HepG2 (cell line): ENCODE results near the gene CPAMD8. TPM values are rescaled to one million over a fixed set of nuclear protein-coding genes. Genes with fewer than 3 reads are reported as not detected.

Experiments
- ATAC-seq: fragments of 200-7000 bp; cut with Tn5 transposase; 3 replicates; pipeline ENCODE4 v1.9.1; 2020; ENCODE audit warnings: mild to moderate bottlenecking, moderate library complexity
- BruUV-seq: library from RNA; stranded (reverse); fragments of 400-500 nt; replicated peaks from 2 replicates; lab custom pipeline; 2021; lab: Mats Ljungman, UMichigan
- CTCF ChIA-PET: fragments of 300-600 bp; formaldehyde crosslinking; extraction: SDS; loops from one replicate; lab custom pipeline; 2021; ENCODE audit warnings: low total read pairs, inconsistent platforms, low intra/inter-chr PET ratio; lab: Yijun Ruan, JAX
- POLR2A ChIA-PET: fragments of 350-600 bp; sonication (Branson Sonifier 250); formaldehyde crosslinking; loops from one replicate; lab custom pipeline; 2020; ENCODE audit warnings: antibody characterized with exemption, inconsistent platforms; lab: Yijun Ruan, JAX
- DNase-seq: peaks from one replicate; pipeline ENCODE4 v3.0.0-alpha.2; 2015; ENCODE audit warnings: low spot score
- FAIRE-seq: peaks from 3 replicates; lab custom pipeline; 2011; peaks lifted over from hg19 to GRCh38; lab: Jason Lieb, UNC
- H2AFZ ChIP-seq: one replicate; pipeline ENCODE4 v1.6.1; 2011; ENCODE audit warnings: low read length, inconsistent platforms
- H3K27ac ChIP-seq: fragments of 300-600 bp; 3 replicates; pipeline ENCODE4 v1.8.0; 2011; ENCODE audit warnings: mixed run types, mild to moderate bottlenecking, mixed read lengths, low read length, inconsistent platforms; ENCODE audit not compliant: insufficient read depth; ENCODE audit errors: extremely low read length
- H3K27me3 ChIP-seq, 2 experiments: fragments of 200-600 bp in 1 of 2; 2 replicates in 1 of 2; 3 replicates in 1 of 2; pipeline versions ENCODE4 v1.6.0 to v1.8.0; 2011; ENCODE audit warnings: low read length in 2 of 2, mild to moderate bottlenecking in 2 of 2, moderate library complexity in 2 of 2, inconsistent platforms in 1 of 2; ENCODE audit not compliant: insufficient read depth in 2 of 2, control insufficient read depth in 1 of 2
- H3K36me3 ChIP-seq, 2 experiments: fragments of 200-600 bp in 1 of 2; replicated peaks in 1 of 2; 2 replicates in 1 of 2; 3 replicates in 1 of 2; pipeline versions ENCODE4 v1.5.1 to v1.8.0; 2011; ENCODE audit warnings: low read length in 2 of 2, inconsistent platforms in 1 of 2; ENCODE audit not compliant: insufficient read depth in 2 of 2, control insufficient read depth in 1 of 2
- H3K4me1 ChIP-seq: 2 replicates; pipeline ENCODE4 v1.5.1; 2012; ENCODE audit warnings: low read length, inconsistent platforms; ENCODE audit not compliant: insufficient read depth
- H3K4me2 ChIP-seq: 2 replicates; pipeline ENCODE4 v1.6.0; 2011; ENCODE audit warnings: low read depth, low read length, inconsistent platforms
- H3K4me3 ChIP-seq, 3 experiments: fragments of 200-600 bp in 1 of 3; sonication (generic), shearing (Covaris generic) in 1 of 3; replicated peaks in 1 of 3; 2 replicates each; pipeline ENCODE4 v1.5.1; 2011 to 2016; ENCODE audit warnings: low read length in 3 of 3, inconsistent platforms in 2 of 3, low read depth in 2 of 3, mild to moderate bottlenecking in 2 of 3, control low read depth in 1 of 3, mixed read lengths in 1 of 3; ENCODE audit not compliant: insufficient read depth in 1 of 3
- H3K79me2 ChIP-seq: one replicate; pipeline ENCODE4 v1.6.1; 2011; ENCODE audit warnings: low read length, inconsistent platforms; ENCODE audit not compliant: insufficient read depth
- H3K9ac ChIP-seq: 2 replicates; pipeline ENCODE4 v1.6.0; 2011; ENCODE audit warnings: mild to moderate bottlenecking, low read depth, low read length, inconsistent platforms; ENCODE audit not compliant: insufficient read depth
- H3K9me3 ChIP-seq: 2 replicates; pipeline ENCODE4 v1.5.1; 2012; ENCODE audit warnings: mild to moderate bottlenecking, low read length
- H4K20me1 ChIP-seq: 2 replicates; pipeline ENCODE4 v1.6.0; 2011; ENCODE audit warnings: inconsistent platforms, mild to moderate bottlenecking, low read length, moderate library complexity; ENCODE audit not compliant: insufficient read depth
- EP300 ChIP-seq, 3 experiments: sonication (generic) in 1 of 3; formaldehyde crosslinking in 1 of 3; IDR thresholded peaks; 2 replicates each; pipeline versions ENCODE4 v1.5.1 to v1.6.1; 2011 to 2020; ENCODE audit warnings: low read depth in 2 of 3, low read length in 2 of 3, borderline replicate concordance in 1 of 3, improper control_type of control experiment in 1 of 3, mild to moderate bottlenecking in 1 of 3, missing genetic modification reagents in 1 of 3, moderate library complexity in 1 of 3
- HNF4A ChIP-seq: sonication (generic); formaldehyde crosslinking; IDR thresholded peaks from 2 replicates; pipeline ENCODE4 v1.4.0; 2020; ENCODE audit warnings: missing genetic modification reagents
- MAFF ChIP-seq: IDR thresholded peaks from 2 replicates; pipeline ENCODE4 v1.6.1; 2011; ENCODE audit warnings: low read depth, low read length, improper control_type of control experiment
- MAFK ChIP-seq, 2 experiments: IDR thresholded peaks in 1 of 2; conservative IDR thresholded peaks in 1 of 2; 2 replicates each; pipeline ENCODE4 v1.6.1; 2011; ENCODE audit warnings: improper control_type of control experiment in 2 of 2, low read length in 2 of 2
- NFAT5 ChIP-seq: sonication (generic); formaldehyde crosslinking; IDR thresholded peaks from 2 replicates; pipeline ENCODE4 v1.4.0; 2020; ENCODE audit warnings: missing genetic modification reagents
- SETDB1 ChIP-seq: sonication (generic); formaldehyde crosslinking; IDR thresholded peaks from 2 replicates; pipeline ENCODE4 v1.5.1; 2020; ENCODE audit warnings: missing genetic modification reagents, mild to moderate bottlenecking, borderline replicate concordance
- SIX1 ChIP-seq: sonication (generic); formaldehyde crosslinking; IDR thresholded peaks from 2 replicates; pipeline ENCODE4 v1.4.0; 2020; ENCODE audit warnings: missing genetic modification reagents, borderline replicate concordance
- TCF7L2 ChIP-seq: IDR thresholded peaks from 2 replicates; pipeline ENCODE4 v1.6.1; 2011; ENCODE audit warnings: mild to moderate bottlenecking, low read depth, low read length, moderate library complexity
- TOPORS ChIP-seq: sonication (generic); formaldehyde crosslinking; IDR thresholded peaks from 2 replicates; pipeline ENCODE4 v1.8.0; 2023; ENCODE audit warnings: mild to moderate bottlenecking, missing genetic modification reagents
- XRCC5 ChIP-seq: fragments of 200-400 bp; formaldehyde crosslinking; optimal IDR thresholded peaks from 2 replicates; pipeline ENCODE3; 2017; ENCODE audit warnings: mild to moderate bottlenecking, low read length
- ZBTB43 ChIP-seq: sonication (generic); formaldehyde crosslinking; conservative IDR thresholded peaks from 2 replicates; pipeline ENCODE4 v1.4.0; 2020; ENCODE audit warnings: missing genetic modification reagents
- ZFP1 ChIP-seq: IDR thresholded peaks from 2 replicates; pipeline ENCODE4 v1.6.1; 2016
- ZNF205 ChIP-seq: IDR thresholded peaks from 2 replicates; pipeline ENCODE4 v1.6.1; 2018; ENCODE audit warnings: missing biosample characterization, missing genetic modification reagents
- WGBS: methylation state at CpG from one replicate; pipeline ENCODE4 v1.1.6; 2017; ENCODE audit warnings: low lambda C conversion rate; 5-methylcytosine and 5-hydroxymethylcytosine counted together
- in situ Hi-C: cut with HindIII; loops from 2 replicates; pipeline ENCODE4 v1.10.0; 2017; ENCODE audit warnings: low pct_unique_long_range_greater_than_20kb; ENCODE audit not compliant: extremely low pct_ligation_motif_present
- intact Hi-C: fragments of 100-400 bp; cut with micrococcal nuclease; formaldehyde crosslinking; loops from one replicate; pipeline ENCODE4 v1.10.0; 2022; ENCODE audit not compliant: unreplicated experiment
- polyA plus RNA-seq, 8 experiments: library from polyadenylated mRNA; depleted of rRNA in 3 of 8; stranded (reverse) in 7 of 8; unstranded in 1 of 8; fragments of >200 nt; fragmentation: Illumina TruSeq in 4 of 8; extraction: Trizol in 4 of 8; gene quantifications; 2 replicates each; pipeline versions ENCODE4 v1.2.1 to v1.2.3, GENCODE V29; 2011 to 2016; ENCODE audit warnings: low read depth in 4 of 8, missing spikeins in 1 of 8, mixed read lengths in 1 of 8; ENCODE audit not compliant: insufficient read depth in 1 of 8
- total RNA-seq, 5 experiments: library from RNA; depleted of rRNA; stranded (reverse); fragments of >200 nt; fragmentation: Illumina TruSeq; extraction: Trizol; gene quantifications; 2 replicates each; pipeline ENCODE4 v1.2.3, GENCODE V29; 2016; ENCODE audit warnings: low read depth in 1 of 5

Gene CPAMD8
- total and polyA plus RNA-seq, 2 of the 13 experiments (the other 11 are each of a cell fraction or from before 2014, with no cell fraction given), result 0.29 to 0.34 TPM

- POLR2A ChIA-PET, result no interaction called here
- Histone ChIP-seq H3K9me3 (no peaks in the 10 kb centered on the region), H3K79me2 (no peaks in the 10 kb centered on the region), H3K4me1 (no peaks in the 10 kb centered on the region), H2AFZ (no peak overlapping the region), H3K4me2 (no peak overlapping the region), H3K9ac (no peak overlapping the region), H3K4me3 (no peak overlapping the region), H3K27ac (no peak overlapping the region), H3K36me3 (no peaks in the 10 kb centered on the region), H3K27me3 (peaks cover 2 to 28% of the 10 kb centered on the region in 2 experiments; a peak in 4 of 5 replicates), H4K20me1 (no peaks in the 10 kb centered on the region)
- BruUV-seq, result no TSS peak
- ATAC-seq (no peak), FAIRE-seq (no peak), DNase-seq (no peak)
- in situ Hi-C loops (no loop called here), intact Hi-C loops (no loop called here)
- TF ChIP-seq NFAT5 (CRISPR knock-in tag), result no peak
- TF ChIP-seq TOPORS (CRISPR knock-in tag), result no peak
- TF ChIP-seq ZBTB43 (CRISPR knock-in tag), result no peak
- TF ChIP-seq ZNF205 (CRISPR knock-in tag), result no peak
- no peak for TF ChIP-seq EP300 (IDR thresholded peaks at IDR 0.05; ENCODE audit: low read depth in 2 of 2, low read length in 2 of 2)
- no peak for TF ChIP-seq EP300 (CRISPR knock-in tag; IDR thresholded peaks at IDR 0.05; ENCODE audit: borderline replicate concordance)
- TF ChIP-seq TCF7L2, result no peak
- 0 out of 2 replicates have a peak, but pooled peaks have one; percentile 10 for TF ChIP-seq MAFF
- no peak for TF ChIP-seq SETDB1 (CRISPR knock-in tag)
- no peak for TF ChIP-seq ZFP1
- no peak for TF ChIP-seq SIX1 (CRISPR knock-in tag)
- no peak for TF ChIP-seq XRCC5
- peak; percentile 4 to 52; a peak in 2 of 4 replicates for TF ChIP-seq MAFK (conservative IDR thresholded peaks at IDR 0.05 in 1 of 2, IDR thresholded peaks at IDR 0.05 in 1 of 2; ENCODE audit: low read length in 2 of 2)
- no peak for TF ChIP-seq HNF4A
- 36% methylated on average over 6 of the region's 7 CpGs for WGBS
- CTCF ChIA-PET, result no interaction called here
Measured at GRCh38 chr19:17022738-17023137, 3.9 kb downstream of the CPAMD8 start.
